GM19395 (cell line): Measurements from ENCODE around the gene GEN1.

Experiments used
- ATAC-seq: cut with Tn5 transposase; IDR thresholded peaks from one replicate; pipeline ENCODE4 v1.9.1; 2021; ENCODE audit warnings: mild to moderate bottlenecking, moderate library complexity; ENCODE audit not compliant: unreplicated experiment

GEN1 gene

GRCh38 chr2:17793803-17794354 is 39.9 kb downstream of the GEN1 start:
- no peak for ATAC-seq

- ATAC-seq = no peak
These were observed 41.4 kb downstream of the GEN1 start for GRCh38 chr2:17795309-17795708.

GRCh38 chr2:17798338-17798737 is 44.4 kb downstream of the GEN1 start:
- no peak for ATAC-seq

GRCh38 chr2:17799301-17800120 is 45.6 kb downstream of the GEN1 start:
- ATAC-seq = no peak

GRCh38 chr2:17800219-17800618 is 46.3 kb downstream of the GEN1 start:
- ATAC-seq = no peak

- no peak for ATAC-seq
These were observed 46.9 kb downstream of the GEN1 start for GRCh38 chr2:17800693-17801458.

- no peak for ATAC-seq
These were observed 49.6 kb downstream of the GEN1 start for GRCh38 chr2:17803497-17803896.

- peak; percentile 56 for ATAC-seq
These were observed 50.4 kb downstream of the GEN1 start for GRCh38 chr2:17804358-17804757.

- no peak for ATAC-seq
These were observed 51.2 kb downstream of the GEN1 start for GRCh38 chr2:17805166-17805565.

- no peak for ATAC-seq
These were observed 51.9 kb downstream of the GEN1 start for GRCh38 chr2:17805717-17806363.

GRCh38 chr2:17813010-17813741 is 59.2 kb downstream of the GEN1 start:
- ATAC-seq = peak; percentile 57

GRCh38 chr2:17813742-17814473 is 60.0 kb downstream of the GEN1 start:
- peak; percentile 88 for ATAC-seq

- no peak for ATAC-seq
These were observed 60.7 kb downstream of the GEN1 start for GRCh38 chr2:17814601-17815000.

GRCh38 chr2:17815468-17816184 is 61.7 kb downstream of the GEN1 start:
- ATAC-seq = peak; percentile 41

- ATAC-seq = no peak
These were observed 62.7 kb downstream of the GEN1 start, which contains the start of gene MSGN1 for GRCh38 chr2:17816396-17817245. Gene MSGN1, plus strand, starts transcription at chr2:17816460. Its CDS starts 59 bp downstream, at chr2:17816519.

GRCh38 chr2:17818235-17818815 is 64.4 kb downstream of the GEN1 start:
- ATAC-seq = no peak

GRCh38 chr2:17821080-17821479 is 67.1 kb downstream of the GEN1 start:
- no peak for ATAC-seq
